HG02588 (cell line): ENCODE results near the gene CFC1B.
"Not testable (repeated sequence)": the region's sequence is repeated elsewhere in the genome, so short reads cannot be mapped to it uniquely, and the experiment has no call there.

Source experiments
- ATAC-seq: cut with Tn5 transposase; IDR thresholded peaks from one replicate; pipeline ENCODE4 v1.9.1; 2021; ENCODE audit warnings: mild to moderate bottlenecking, moderate library complexity; ENCODE audit not compliant: unreplicated experiment

Gene CFC1B

DNA sequence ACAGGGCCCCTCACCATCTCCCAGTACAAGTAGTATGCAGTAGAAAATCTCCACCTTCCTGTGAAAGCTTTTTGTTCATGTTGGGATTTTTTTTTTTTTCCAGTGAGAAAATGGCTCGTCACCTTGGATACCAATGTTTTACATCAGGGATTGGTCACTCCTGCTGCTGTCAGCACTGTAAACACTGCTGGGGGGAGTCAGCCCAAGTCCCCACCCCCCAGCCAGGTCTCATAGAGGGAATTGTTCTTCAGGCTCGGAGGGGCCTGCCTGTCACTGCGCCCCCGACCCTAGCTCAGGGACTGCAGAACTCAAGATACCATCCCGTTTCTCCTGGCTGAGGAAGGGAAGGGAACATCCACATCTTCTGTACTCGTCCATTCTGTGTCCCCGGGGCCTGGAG, at the start of gene CFC1B:
CFC1B (plus strand) TSS at position 231 of the 400 bp plus-strand sequence. CDS start 263 bp downstream, outside the sequence.
- not testable (repeated sequence) for ATAC-seq

DNA sequence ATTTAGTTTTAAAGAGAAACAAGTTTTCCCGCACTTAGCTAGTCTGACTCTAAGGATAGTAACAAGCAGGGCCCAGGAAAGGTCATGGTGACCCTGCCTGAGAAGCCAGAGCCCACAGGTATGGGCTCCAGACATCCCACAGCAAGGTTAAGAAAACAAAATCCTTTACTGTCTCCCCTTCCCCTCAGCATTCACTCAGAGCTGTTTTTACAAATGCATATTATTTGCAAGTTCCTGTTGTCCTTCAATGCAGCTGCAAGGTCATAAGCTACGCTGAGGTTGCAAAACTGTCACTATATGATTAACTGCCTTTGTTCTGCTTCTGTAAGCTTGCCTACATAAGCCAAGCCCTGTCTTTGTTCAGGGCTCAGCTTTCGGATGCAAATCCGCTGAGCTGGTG, 29.9 kb upstream of the CFC1B start:
- not testable (repeated sequence) for ATAC-seq

DNA sequence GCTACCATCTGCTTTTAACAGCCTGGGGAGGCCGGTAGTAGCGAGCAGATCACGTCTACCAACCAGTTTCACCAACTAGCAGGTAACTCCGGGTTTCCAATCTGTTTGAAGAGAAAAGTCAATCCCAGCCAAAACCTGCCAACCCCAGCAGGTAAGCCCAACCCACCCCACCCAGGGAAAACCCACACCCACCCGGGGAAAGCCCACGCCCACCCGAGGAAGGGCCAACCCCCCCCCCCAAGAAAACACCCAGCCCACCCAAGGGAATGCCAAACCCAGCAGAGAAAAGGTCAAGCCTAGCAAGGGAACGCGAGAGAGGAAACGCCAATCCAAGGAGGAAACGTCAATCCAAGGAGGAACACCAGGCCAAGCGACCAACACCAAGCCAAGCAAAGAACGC, 11.8 kb upstream of the CFC1B start, which contains the start of gene POTEI:
POTEI (minus strand) TSS at position 101 of the 400 bp plus-strand sequence; CDS start at position 8, 93 bp downstream.
- not testable (repeated sequence) for ATAC-seq

DNA sequence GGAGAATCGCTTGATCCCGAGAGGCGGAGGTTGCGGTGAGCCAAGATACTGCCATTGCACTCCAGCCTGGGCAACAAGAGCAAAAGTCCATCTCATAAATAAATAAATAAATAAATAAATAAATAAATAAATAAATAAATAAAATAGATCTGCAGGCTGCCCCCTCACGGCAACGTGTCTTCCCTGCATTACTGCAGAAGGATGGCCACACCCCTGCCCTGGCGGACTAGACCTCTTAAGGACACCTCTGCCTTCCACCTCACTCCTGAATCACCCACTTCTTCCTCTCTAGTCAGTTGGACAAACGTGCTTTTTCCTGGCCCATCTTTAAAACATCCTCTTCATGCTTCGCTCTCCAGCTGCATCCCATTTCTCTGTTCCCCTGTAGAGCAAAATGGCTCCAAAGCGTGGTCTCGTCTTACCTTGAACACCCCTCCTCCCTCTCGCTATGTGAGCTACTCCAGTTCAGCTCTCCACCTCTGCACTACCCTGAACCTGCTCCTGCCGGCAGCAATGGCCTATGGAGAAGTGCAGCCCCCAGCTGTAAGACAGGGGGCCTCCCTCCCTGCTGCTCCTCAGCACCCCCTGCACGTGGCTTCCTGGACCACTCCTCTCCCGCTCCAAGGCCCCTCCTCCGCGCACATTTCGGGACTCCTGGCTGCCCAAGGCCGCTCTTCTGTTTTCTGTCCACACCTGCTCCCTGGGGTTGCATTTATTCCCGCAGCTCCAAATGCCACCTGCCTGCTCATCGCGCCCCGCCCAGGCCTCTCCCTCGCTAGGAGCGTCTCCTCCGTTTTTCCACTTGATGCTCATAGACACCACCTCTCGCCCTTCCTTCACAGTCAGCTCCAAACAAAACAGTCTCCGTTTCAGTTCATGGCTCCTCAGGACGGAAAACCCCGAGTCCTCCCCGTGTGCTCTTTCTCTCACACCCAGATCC, 9.9 kb upstream of the CFC1B start:
- not testable (repeated sequence) for ATAC-seq

DNA sequence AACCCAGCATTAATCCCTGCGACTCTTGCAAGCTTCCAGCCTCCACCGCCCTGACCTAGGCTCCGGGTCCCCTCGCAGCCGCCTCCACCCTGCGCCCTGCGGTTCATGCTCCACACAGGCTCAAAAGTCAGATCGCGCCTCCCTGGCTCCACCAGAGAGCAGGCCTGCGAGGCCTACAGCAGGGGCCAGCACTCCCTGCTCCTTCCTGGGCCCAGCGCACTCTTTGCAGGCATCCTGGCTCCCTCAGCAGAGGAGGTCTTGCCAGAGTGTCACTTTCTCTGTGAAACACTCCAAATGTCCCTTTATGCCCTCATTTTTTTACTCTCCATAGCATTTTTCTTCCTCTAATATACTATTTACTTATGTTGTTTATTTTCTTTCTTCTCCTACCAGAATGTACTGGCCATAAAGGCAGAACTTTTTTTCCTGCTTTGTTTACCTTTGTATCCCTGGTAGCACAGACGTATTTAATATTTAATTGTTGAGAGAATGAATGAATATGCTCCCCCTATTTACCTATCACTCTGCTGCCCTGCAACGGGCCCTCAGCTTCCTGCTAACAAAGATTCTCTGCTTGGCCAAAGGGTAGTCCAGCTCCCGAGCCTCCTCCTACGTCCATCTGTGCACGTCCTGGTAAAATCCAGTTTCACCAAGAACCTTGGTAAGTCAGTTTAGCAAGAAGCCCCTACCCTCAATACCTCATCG, 9.1 kb upstream of the CFC1B start:
- ATAC-seq: not testable (repeated sequence)

DNA sequence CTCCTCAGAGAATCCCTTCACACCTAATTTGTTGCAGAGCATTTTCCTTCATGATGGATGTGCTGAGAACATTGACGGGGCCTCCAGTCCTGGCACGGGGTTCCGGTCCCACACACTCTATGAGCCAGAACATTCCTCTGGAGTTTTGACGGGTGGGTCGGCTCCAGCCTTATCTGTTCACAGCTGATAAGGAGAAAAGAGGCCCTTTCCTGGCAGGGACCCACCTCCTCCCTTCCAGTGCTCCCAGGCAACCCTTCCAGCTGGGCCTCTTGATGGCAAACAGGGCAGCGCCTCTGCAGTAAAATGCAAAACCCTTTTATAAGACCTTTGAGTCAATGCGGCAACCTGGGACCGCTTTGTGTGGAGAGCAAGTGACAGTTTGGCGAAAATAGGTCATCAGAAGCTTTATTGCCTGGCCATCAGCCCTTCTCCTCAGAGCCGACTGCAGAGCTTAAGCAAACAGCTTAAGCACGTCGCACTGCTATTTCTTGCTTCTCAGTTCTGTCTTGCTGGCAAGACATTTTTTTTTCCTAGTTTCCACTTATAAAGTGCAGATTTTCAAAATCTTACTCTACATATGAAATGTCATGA, 2.4 kb upstream of the CFC1B start:
- not testable (repeated sequence) for ATAC-seq

DNA sequence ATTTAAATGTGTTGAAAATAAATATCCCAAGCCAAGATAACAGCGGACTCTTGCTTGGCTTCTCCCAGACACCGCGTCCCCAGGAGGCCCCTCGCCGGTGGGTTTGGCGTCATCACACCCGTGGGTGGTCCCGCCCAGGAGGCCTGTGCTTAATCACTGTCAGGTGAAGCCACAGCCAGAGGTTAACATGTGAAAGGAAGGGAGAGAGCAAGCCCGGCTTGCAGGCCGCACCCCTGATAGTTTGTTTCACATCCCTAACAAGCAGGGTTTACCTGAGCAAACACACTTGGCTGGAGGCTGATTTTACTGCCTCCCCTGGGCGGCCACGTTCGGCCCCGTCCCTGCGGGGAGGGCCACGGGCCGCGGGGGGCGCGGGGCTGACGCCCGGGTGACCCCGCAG, 1.4 kb downstream of the CFC1B start:
- not testable (repeated sequence) for ATAC-seq

DNA sequence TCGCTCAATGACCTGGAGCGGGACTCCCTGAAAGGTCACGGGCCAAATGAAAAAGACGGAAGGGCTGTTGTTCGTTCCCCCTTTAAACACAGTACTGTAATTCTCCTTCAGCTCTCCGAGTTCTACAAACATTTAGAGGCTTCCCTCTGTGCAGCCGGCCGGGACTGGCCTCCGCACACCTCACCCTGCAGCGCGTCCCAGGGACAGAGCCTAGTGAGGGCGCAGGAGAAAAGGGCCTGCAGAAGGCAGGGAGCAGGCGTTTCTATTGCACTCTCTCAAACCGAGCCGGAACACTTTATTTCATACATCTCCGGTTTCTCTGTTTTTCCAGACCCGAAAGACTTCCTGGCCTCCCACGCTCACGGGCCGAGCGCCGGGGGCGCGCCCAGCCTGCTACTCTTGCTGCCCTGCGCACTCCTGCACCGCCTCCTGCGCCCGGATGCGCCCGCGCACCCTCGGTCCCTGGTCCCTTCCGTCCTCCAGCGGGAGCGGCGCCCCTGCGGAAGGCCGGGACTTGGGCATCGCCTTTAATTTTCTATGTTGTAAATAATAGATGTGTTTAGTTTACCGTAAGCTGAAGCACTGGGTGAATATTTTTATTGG, 6.4 kb downstream of the CFC1B start:
- not testable (repeated sequence) for ATAC-seq

DNA sequence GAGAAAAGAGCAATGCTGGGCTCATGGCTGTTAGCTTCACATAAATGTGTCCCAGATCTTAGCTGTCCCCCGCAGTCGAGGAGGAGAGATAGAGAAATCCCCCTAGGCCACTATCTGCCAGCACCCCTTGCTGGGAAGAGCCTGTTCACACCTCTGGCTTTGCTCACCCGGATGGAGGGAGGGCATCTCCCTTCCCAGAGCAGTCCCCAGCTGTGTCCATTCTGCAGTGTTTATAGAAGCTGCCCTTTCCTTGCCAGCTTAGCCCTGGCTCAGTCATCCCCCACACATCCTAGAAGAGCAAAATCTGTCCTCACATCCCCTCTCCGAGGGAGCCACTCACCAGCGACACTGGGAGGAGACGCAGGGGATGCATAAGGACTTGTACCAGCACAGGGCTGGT, 8.5 kb downstream of the CFC1B start:
- not testable (repeated sequence) for ATAC-seq

DNA sequence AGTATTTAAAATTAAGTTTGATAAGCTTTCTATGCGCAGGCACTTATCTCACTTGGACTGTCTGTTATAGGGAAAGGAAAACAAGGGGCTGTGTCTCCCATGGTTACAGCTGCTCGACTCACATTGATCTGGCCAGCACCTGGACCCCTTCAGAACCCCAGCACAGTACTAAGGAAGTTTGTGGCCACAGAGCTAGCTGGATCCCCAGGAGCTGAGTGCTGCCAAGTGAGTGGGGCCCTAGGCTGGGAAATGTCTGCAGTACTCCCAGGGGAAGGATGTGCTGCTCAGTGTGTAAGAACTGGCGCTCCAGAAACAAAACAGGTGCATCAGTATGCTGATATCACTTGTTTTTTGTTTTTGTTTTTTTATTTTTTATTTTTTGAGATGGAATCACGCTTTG, 9.2 kb downstream of the CFC1B start:
- not testable (repeated sequence) for ATAC-seq

DNA sequence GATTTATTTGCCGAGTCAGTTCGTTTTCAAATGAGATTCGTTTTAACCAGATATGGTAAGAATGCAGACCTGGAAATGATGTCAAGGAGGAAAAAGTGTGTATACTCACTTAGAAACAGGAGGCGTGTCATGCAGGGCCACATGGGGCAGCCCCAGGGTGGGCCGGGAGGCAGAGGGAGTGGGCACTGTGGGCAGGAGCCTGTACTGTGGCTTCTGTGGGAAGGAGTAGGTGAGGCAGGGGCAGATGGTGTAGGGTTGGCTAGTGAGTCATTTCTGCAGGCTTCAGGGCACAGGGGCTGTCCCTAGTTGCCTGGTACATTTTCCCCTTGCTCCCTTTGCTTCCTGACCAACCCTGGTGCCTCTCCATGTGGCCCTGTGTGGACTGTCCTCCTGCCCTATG, 10.2 kb downstream of the CFC1B start:
- ATAC-seq: peak; percentile 95

DNA sequence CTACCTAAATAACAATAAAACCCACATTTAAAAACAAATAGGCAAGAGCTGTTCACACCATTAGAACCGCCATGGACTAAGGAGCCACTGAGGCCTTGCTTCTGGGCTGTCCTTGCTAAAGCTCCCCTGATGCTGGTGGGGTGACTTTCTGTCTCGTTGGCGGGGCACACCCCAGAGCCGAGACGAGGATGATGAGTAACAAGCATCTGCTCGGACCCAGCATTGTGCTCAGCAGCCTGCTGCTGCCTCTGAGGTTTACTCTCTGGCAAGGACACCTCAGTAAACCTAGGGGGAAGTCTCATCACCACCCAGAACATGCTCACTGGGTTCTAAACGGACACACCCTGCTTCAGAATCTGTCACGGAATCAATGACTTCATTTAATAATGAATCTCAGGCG, 10.7 kb downstream of the CFC1B start:
- ATAC-seq: peak; percentile 36

DNA sequence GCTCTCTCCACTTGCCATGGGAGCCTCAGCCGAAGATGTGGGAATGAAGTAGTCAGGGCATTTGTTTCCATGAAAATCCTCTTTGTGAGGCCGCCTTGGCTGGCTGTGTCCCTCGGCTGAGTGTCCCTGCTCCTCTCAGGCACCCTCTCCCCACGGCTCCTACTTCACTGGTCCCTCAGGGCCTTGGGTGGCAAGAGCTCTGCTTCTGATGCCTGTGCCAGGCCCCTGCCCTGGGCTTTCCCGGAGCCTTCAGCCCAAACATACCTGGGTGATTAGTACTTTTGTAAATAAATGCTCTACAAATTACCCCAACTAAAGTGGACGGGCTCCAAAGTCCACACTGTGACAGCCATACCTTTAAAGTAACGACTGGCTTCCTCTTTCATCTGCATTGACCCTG, 15.6 kb downstream of the CFC1B start:
- ATAC-seq: not testable (repeated sequence)

DNA sequence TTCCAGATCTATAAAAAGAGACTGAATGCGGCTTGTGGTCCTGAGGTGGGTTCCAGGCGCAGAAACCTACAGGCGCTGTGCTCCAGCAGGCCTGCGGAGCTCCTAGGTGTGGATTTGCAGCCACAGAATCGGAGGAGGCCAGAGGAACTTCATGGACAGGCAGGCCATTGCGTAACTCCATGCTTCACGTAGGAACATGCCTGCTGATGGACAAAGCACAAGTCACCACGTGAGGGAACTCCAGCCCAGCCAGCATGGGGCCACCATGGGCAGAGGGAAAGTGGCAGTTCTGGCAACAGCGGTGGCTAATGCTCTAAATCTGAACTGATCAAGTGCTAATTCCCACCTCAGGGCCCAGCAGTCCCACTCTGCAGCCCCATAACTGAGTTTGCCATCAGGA, 17.2 kb downstream of the CFC1B start:
- ATAC-seq: not testable (repeated sequence)

DNA sequence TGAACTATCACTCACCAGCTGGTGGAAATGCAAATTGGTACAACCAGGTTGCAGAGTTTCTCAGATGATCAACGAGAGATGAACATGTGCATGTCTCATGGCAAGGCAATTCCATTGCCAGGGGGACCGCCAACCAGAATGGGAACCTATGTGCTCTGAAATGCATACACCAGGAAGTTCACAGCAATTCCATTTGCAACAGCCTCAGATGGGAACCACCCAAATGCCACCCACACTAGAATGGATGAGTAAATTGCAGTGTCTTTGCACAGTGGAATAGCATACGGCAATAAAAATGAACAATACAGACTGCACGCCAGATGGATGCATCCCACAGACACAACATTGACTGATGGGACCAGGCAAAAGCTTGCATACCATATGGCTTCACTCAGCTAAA, 21.8 kb downstream of the CFC1B start:
- not testable (repeated sequence) for ATAC-seq

DNA sequence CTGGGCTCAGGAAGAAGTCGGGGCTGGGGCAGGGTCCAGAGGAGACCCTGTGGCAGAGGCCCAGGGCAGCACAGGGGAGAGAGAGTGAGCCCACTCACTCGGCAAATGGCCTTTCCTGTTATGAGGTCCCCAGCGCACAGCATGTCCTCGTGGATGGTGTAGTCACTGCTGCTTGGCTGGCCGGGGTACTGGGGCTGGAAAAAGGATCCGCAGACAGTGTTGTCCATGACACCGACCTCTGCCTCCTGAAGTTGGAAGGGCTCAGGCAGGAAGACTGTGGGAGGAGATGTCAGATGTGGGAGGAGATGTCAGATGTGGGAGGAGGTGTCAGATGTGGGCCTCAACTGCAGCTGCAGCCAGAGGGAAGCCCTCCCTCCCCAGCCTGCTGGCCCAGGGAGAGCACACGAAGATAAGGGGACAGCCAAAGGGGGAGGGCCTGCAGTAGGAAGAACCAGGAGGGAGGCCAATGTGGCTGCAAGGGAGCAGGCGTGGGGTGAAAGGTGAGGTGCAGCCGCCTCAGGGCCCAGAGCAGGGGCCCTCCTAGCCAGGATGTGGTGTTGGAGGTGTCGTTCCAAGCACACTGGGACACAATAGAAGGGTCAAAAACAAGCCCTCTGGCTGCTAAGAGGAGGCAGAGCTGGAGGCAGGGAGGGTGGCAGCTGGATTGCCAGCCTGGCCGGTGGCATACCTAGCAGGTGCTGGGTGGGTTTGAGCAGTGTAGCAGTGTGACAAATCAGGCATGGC, 22.9 kb downstream of the CFC1B start:
- not testable (repeated sequence) for ATAC-seq

DNA sequence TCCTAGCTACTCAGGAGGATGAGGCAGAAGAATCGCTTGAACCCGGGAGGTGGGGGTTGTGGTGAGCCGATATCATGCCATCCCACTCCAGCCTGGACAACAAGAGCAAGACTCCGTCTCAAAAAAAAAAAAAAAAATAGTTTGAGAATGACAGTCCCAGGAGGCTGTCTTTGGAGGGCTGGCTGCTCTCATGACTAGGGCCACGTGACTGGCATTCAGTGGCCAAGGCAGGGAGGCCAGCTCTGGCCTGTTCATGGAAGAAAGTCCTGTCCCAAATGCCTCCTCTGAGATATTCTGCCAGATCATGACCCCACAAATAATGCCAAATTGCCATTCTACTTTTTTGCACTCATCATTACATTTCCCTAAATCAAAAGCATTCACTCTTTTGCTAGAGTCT, 24.0 kb downstream of the CFC1B start:
- ATAC-seq: not testable (repeated sequence)

DNA sequence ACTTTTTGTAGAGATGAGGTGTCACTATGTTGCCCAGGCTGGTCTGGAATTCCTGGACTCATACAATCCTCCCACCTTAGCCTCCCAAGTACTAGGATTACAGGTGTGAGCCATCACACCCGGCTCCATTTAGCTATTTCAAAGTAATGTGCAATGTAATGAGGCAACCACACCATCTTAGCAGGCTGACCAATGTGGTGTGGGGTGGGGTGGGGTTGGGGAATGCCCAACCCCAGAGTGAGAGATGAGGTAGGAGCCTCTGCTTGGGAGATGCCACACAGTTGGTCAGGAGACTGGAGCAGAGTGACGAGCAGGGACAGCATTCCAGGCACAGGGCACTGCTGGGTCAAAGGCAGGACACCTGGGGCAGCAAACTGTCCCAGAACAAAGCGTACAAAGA, 27.4 kb downstream of the CFC1B start:
- ATAC-seq: not testable (repeated sequence)

DNA sequence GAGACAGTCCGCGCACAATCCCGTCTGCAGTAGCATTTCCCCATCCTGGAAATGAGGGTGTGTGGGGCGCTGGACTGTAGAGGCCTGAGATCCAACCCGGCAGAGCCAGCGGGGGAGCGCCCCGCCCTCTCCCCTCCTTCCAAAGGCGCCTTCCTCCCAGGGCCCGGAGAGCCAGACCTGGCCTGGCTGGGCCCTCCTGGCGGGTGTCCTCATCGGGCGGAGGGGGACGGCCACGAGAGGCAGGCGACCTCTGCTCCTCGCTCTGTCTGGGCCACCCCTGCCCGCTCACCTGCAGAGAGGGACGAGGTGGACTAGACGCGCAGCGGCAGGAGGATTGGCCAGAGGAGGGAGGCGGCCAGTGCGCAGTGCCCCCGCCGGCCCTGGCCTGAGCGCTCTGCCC, 28.5 kb downstream of the CFC1B start:
- ATAC-seq: not testable (repeated sequence)

DNA sequence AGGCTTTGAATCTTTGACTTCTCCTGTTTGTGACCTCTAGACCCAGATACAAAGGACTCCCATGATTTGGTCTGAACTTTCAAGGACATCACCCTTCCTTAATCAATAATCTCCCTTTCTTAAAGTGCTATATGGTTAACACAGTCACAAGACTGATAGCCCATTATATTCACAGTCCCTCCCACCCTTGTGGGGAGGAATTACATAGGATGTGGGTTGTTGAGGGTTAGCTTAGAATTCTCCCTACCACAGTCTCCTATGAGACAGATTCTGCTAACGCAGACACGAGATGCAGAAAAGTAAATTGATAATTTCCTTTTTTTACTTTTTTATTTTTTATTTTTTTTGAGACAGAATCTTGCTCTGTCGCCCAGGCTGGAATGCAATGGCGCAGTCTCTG, 33.2 kb downstream of the CFC1B start:
- not testable (repeated sequence) for ATAC-seq
